ENCODE results near the gene TRAPPC3. TPM values are rescaled to one million over a fixed set of nuclear protein-coding genes. Genes with fewer than 3 reads are reported as not detected.
A peak's percentile ranks its signal among the peaks of the same experiment; 100 is the strongest.

Gene TRAPPC3
- total RNA-seq, 1 experiment from 2014 or later: 52.7 TPM

- no peaks in the 10 kb centered on the region for H3K23me2 ChIP-seq (ENCODE audit: insufficient read length, low read depth, low read length, poor library complexity, severe bottlenecking)
- no peak overlapping the region for H3K4me3 Mint-ChIP-seq
Measured at GRCh38 chr1:36168514-36168913, 19.2 kb upstream of the TRAPPC3 start.

More at GRCh38 chr1:36168514-36168913, 19.2 kb upstream of the TRAPPC3 start:
- Histone ChIP-seq H2BK12ac (ENCODE audit: insufficient read length, low read depth, low read length) (no peak overlapping the region), H2BK15ac (ENCODE audit: low read depth, low read length) (no peak overlapping the region), H3K79me2 (ENCODE audit: insufficient read depth, low read length) (0 out of 2 replicates have a peak, but pooled peaks cover 2% of the 10 kb centered on the region), H3T11ph (ENCODE audit: low read length) (no peak overlapping the region), H3K27me3 (ENCODE audit: insufficient read depth, low read length) (no peaks in the 10 kb centered on the region), H3K4me1 (ENCODE audit: insufficient read depth, low read length) (no peaks in the 10 kb centered on the region), H4K20me1 (ENCODE audit: control insufficient read depth, insufficient read depth, insufficient read length) (no peaks in the 10 kb centered on the region), H2AK5ac (ENCODE audit: insufficient read length, low read length) (no peak overlapping the region), H2BK5ac (ENCODE audit: insufficient read length, low read length) (no peak overlapping the region), H4K5ac (ENCODE audit: insufficient read length, low read depth, low read length) (no peak overlapping the region), H3K79me1 (ENCODE audit: insufficient read depth, low read depth, low read length, poor library complexity, severe bottlenecking) (peaks cover 3% of the 10 kb centered on the region), H3K18ac (ENCODE audit: insufficient read length, low read depth, low read length) (no peak overlapping the region), H2BK120ac (ENCODE audit: low read depth, low read length, poor library complexity, severe bottlenecking) (no peak overlapping the region), H4K8ac (replicated peaks; ENCODE audit: insufficient read length, low read depth, low read length) (no peak overlapping the region), H3K9me3 (ENCODE audit: control insufficient read depth, low read depth, low read length) (no peaks in the 10 kb centered on the region), H2BK20ac (ENCODE audit: low read depth, low read length, poor library complexity, severe bottlenecking) (no peak overlapping the region), H3K4ac (ENCODE audit: low read depth, low read length) (no peak overlapping the region), H3K56ac (ENCODE audit: insufficient read length, low read depth, low read length) (no peak overlapping the region), H3K23ac (ENCODE audit: insufficient read length, low read depth, low read length) (no peak overlapping the region), H4K91ac (ENCODE audit: insufficient read length, low read depth, low read length) (no peak overlapping the region), H2AFZ (ENCODE audit: low read length) (no peak overlapping the region), H3K4me2 (ENCODE audit: insufficient read depth, insufficient read length, low read length) (no peak overlapping the region), H3K9ac (ENCODE audit: extremely low read depth, insufficient read length, low read length) (no peak overlapping the region), H3K14ac (ENCODE audit: insufficient read depth, low read length) (no peak overlapping the region), H3K27ac (ENCODE audit: insufficient read length, low read depth, low read length) (no peak overlapping the region)
- no CpG with 5 or more reads among the region's 3 CpGs for WGBS (ENCODE audit: extremely low coverage, insufficient read length, low lambda C conversion rate)
- DNase-seq: no peak
- Mint-ChIP-seq H3K4me1 (no peaks in the 10 kb centered on the region), H3K9me3 (no peaks in the 10 kb centered on the region), H3K27me3 (ENCODE audit: low read depth) (no peaks in the 10 kb centered on the region), H3K27ac (0 out of 7 replicates have a peak overlapping the region, but pooled peaks of 2 of the 3 experiments have one; percentile 2 to 18), H3K36me3 (ENCODE audit: insufficient read depth in 1 of 3, low read depth in 3 of 3) (peaks cover 15 to 26% (median 22%) of the 10 kb centered on the region in 3 experiments; a peak in 6 of 7 replicates)
- no peak for TF ChIP-seq CTCF (conservative IDR thresholded peaks at IDR 0.05)
